ENCODE data around the gene TMEM256. TPM values are rescaled to one million over a fixed set of nuclear protein-coding genes. Genes with fewer than 3 reads are reported as not detected.

Gene TMEM256
- total RNA-seq, 2 donors from 2014 or later: 133 to 175 TPM

GRCh38 chr17:7393613-7394451 is 10.1 kb downstream of the TMEM256 start:
- WGBS, 2 experiments (ENCODE audit: insufficient coverage in 1 of 2, insufficient read length in 1 of 2): 19 to 21% methylated on average over 20 to 48 of the region's 48 CpGs
- no peaks in the 10 kb centered on the region for H3K27me3 ChIP-seq (ENCODE audit: control insufficient read depth, insufficient read depth, low read length, poor library complexity, severe bottlenecking)
- peak overlapping the region; percentile 79 for H3K27ac ChIP-seq (ENCODE audit: low read depth, low read length)
- H3K9ac ChIP-seq (ENCODE audit: extremely low read depth, low read length, poor library complexity, severe bottlenecking): peak overlapping the region; percentile 50
- H3K9me3 Mint-ChIP-seq: no peaks in the 10 kb centered on the region
- peaks cover 4% of the 10 kb centered on the region for H3K4me1 Mint-ChIP-seq
- H3K4me3 Mint-ChIP-seq: peak overlapping the region; percentile 59
- no peaks in the 10 kb centered on the region for H3K9me3 ChIP-seq (ENCODE audit: control insufficient read depth, low read length)
- peaks cover 27% of the 10 kb centered on the region for H3K36me3 ChIP-seq (ENCODE audit: control insufficient read depth, insufficient read depth, low read length)
- peaks cover 3% of the 10 kb centered on the region for H3K4me1 ChIP-seq (ENCODE audit: control insufficient read depth, insufficient read depth, low read length)
- TF ChIP-seq, protein P1, sequence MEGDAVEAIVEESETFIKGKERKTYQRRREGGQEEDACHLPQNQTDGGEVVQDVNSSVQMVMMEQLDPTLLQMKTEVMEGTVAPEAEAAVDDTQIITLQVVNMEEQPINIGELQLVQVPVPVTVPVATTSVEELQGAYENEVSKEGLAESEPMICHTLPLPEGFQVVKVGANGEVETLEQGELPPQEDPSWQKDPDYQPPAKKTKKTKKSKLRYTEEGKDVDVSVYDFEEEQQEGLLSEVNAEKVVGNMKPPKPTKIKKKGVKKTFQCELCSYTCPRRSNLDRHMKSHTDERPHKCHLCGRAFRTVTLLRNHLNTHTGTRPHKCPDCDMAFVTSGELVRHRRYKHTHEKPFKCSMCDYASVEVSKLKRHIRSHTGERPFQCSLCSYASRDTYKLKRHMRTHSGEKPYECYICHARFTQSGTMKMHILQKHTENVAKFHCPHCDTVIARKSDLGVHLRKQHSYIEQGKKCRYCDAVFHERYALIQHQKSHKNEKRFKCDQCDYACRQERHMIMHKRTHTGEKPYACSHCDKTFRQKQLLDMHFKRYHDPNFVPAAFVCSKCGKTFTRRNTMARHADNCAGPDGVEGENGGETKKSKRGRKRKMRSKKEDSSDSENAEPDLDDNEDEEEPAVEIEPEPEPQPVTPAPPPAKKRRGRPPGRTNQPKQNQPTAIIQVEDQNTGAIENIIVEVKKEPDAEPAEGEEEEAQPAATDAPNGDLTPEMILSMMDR (conservative IDR thresholded peaks at IDR 0.05): peak; percentile 63
- DNase-seq: peak; percentile 90
- H3K27ac Mint-ChIP-seq: peak overlapping the region; percentile 61
- peaks cover 14% of the 10 kb centered on the region for H3K36me3 Mint-ChIP-seq (ENCODE audit: low read depth)
- H3K27me3 Mint-ChIP-seq (ENCODE audit: insufficient read depth): peaks cover 12% of the 10 kb centered on the region
- peak overlapping the region; percentile 85 for H3K4me3 ChIP-seq (ENCODE audit: low read length)

DNA sequence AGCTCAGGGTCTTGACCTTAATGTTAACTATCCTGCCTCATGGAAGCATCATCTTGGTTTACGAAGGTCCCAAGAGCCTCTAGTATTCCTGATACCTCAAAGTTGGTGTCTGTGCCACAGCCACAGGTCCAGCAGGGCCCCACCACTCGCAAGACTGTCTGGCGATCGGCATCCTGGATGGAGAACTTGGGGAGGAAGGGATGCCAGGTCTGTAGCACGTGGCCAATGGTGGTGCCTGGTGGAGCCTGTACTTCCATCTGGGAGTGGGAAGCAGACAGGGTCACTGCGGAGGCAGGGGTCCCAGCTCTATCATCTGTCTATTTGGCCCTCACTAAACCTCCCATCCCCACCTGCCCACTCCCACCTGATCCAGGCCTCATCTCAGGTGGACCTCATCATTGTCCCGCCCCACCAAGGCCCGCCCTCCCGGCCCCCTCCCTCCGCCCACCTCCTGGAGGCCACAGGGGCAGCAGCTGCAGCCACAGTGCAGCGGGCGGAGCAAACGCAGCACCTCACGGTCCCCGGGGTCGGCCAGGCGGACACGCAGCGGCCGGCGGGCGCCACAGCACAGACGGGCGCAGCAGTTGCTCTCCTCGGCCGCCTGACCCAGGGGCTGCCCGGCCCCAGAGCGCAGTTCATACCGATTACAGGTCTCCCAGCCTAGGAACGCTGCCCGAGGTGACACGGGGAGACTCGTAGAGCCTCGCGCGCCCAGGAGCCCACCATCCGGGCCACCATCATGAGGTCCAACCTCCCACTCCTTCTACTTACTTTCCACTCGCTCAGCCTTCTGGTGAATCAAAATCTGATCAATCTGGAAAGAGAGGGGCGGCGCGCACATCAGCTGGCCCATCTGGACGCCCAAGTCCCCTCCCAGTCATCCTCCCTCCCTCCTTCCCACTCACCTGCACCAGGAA is 10.9 kb downstream of the TMEM256 start:
- Mint-ChIP-seq H3K27me3 (ENCODE audit: insufficient read depth) (peaks cover 12% of the 10 kb centered on the region), H3K9me3 (no peaks in the 10 kb centered on the region), H3K36me3 (ENCODE audit: low read depth) (peaks cover 16% of the 10 kb centered on the region), H3K4me3 (peak overlapping the region; percentile 59), H3K4me1 (peaks cover 4% of the 10 kb centered on the region), H3K27ac (no peak overlapping the region)
- Histone ChIP-seq H3K27me3 (ENCODE audit: control insufficient read depth, insufficient read depth, low read length, poor library complexity, severe bottlenecking) (no peaks in the 10 kb centered on the region), H3K9me3 (ENCODE audit: control insufficient read depth, low read length) (no peaks in the 10 kb centered on the region), H3K27ac (ENCODE audit: low read depth, low read length) (no peak overlapping the region), H3K9ac (ENCODE audit: extremely low read depth, low read length, poor library complexity, severe bottlenecking) (no peak overlapping the region), H3K36me3 (ENCODE audit: control insufficient read depth, insufficient read depth, low read length) (peaks cover 27% of the 10 kb centered on the region), H3K4me1 (ENCODE audit: control insufficient read depth, insufficient read depth, low read length) (peaks cover 3% of the 10 kb centered on the region), H3K4me3 (ENCODE audit: low read length) (peak overlapping the region; percentile 85)
- TF ChIP-seq, protein P1 (conservative IDR thresholded peaks at IDR 0.05): no peak
- peak; percentile 84 for DNase-seq
- WGBS, 2 experiments (ENCODE audit: insufficient coverage in 1 of 2, insufficient read length in 1 of 2): 93 to 94% methylated on average over 27 to 39 of the region's 42 CpGs

GRCh38 chr17:7391307-7391706 is 12.6 kb downstream of the TMEM256 start:
- peaks cover 9% of the 10 kb centered on the region for H3K27me3 Mint-ChIP-seq (ENCODE audit: insufficient read depth)
- no peak overlapping the region for H3K27ac Mint-ChIP-seq
- no peaks in the 10 kb centered on the region for H3K9me3 Mint-ChIP-seq
- 85 to 90% methylated on average over 2 of the region's 2 CpGs for WGBS, 2 experiments (ENCODE audit: insufficient coverage in 1 of 2, insufficient read length in 1 of 2)
- peaks cover 27% of the 10 kb centered on the region for H3K36me3 ChIP-seq (ENCODE audit: control insufficient read depth, insufficient read depth, low read length)
- H3K27me3 ChIP-seq (ENCODE audit: control insufficient read depth, insufficient read depth, low read length, poor library complexity, severe bottlenecking): no peaks in the 10 kb centered on the region
- H3K27ac ChIP-seq (ENCODE audit: low read depth, low read length): no peak overlapping the region
- H3K4me1 Mint-ChIP-seq: peaks cover 4% of the 10 kb centered on the region
- TF ChIP-seq, protein P1 (conservative IDR thresholded peaks at IDR 0.05): no peak
- H3K9ac ChIP-seq (ENCODE audit: extremely low read depth, low read length, poor library complexity, severe bottlenecking): no peak overlapping the region
- H3K9me3 ChIP-seq (ENCODE audit: control insufficient read depth, low read length): no peaks in the 10 kb centered on the region
- no peak overlapping the region for H3K4me3 Mint-ChIP-seq
- no peak for DNase-seq
- H3K4me1 ChIP-seq (ENCODE audit: control insufficient read depth, insufficient read depth, low read length): peaks cover 3% of the 10 kb centered on the region
- peaks cover 28% of the 10 kb centered on the region for H3K36me3 Mint-ChIP-seq (ENCODE audit: low read depth)
- no peak overlapping the region for H3K4me3 ChIP-seq (ENCODE audit: low read length)
